Epithelial cell of esophagus (primary cell): ENCODE data around the gene SRD5A1.

Experiments used
- DNase-seq: peaks from one replicate; pipeline ENCODE4 v3.0.0; 2010; ENCODE audit warnings: low read depth
- H3K4me3 ChIP-seq: 2 replicates; pipeline ENCODE4 v1.5.1; 2011; ENCODE audit warnings: mild to moderate bottlenecking, low read length, control low read depth
- TF ChIP-seq, protein P1 (sequence below): IDR thresholded peaks from 2 replicates; pipeline ENCODE4 v1.5.1; 2011; ENCODE audit warnings: low read depth, mild to moderate bottlenecking, low read length, control low read depth, inconsistent platforms; ENCODE audit not compliant: insufficient read depth; ENCODE audit errors: missing control alignments

SRD5A1 gene

DNA sequence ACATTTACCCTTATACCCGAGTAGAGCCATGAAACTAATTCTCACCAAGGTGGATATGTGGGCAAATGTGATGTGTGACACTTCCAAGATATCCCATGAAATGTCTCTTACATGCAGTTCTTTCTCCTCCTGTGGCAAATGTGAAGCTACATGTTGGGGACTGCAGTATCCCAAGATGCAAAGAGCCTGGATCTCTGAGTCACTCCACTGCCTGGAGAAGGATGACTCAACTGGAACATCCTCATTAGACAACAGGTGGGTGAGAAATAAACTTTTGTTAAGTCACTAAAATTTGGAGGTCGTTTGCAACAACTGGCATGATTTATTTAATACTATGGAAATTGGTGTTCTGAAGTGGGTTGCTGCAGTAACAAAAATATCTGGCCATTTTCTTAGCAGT, 43.5 kb downstream of the SRD5A1 start:
- TF ChIP-seq, protein P1, sequence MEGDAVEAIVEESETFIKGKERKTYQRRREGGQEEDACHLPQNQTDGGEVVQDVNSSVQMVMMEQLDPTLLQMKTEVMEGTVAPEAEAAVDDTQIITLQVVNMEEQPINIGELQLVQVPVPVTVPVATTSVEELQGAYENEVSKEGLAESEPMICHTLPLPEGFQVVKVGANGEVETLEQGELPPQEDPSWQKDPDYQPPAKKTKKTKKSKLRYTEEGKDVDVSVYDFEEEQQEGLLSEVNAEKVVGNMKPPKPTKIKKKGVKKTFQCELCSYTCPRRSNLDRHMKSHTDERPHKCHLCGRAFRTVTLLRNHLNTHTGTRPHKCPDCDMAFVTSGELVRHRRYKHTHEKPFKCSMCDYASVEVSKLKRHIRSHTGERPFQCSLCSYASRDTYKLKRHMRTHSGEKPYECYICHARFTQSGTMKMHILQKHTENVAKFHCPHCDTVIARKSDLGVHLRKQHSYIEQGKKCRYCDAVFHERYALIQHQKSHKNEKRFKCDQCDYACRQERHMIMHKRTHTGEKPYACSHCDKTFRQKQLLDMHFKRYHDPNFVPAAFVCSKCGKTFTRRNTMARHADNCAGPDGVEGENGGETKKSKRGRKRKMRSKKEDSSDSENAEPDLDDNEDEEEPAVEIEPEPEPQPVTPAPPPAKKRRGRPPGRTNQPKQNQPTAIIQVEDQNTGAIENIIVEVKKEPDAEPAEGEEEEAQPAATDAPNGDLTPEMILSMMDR: no peak
- H3K4me3 ChIP-seq: no peak overlapping the region
- peak; percentile 77 for DNase-seq

DNA sequence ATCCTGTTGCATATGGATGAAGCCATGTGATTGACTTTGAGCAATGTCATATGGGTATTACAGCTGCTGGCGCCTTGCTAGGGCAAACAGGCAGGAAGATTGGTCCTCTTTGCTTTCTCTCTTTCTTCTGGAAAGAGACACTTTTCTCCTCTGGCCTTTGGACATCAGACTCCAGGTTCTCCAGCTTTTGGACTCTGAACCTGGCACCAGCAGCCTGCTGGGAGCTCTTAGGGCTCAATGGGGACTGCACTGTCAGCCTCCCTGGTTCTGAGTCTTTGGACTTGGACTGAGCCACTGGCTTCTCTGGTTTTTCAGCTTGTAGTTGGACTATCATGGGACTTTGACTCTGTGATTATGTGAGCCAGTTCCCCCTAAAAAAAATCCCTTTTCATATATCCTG, 45.1 kb downstream of the SRD5A1 start:
- TF ChIP-seq, protein P1: no peak
- H3K4me3 ChIP-seq: no peak overlapping the region
- no peak for DNase-seq

DNA sequence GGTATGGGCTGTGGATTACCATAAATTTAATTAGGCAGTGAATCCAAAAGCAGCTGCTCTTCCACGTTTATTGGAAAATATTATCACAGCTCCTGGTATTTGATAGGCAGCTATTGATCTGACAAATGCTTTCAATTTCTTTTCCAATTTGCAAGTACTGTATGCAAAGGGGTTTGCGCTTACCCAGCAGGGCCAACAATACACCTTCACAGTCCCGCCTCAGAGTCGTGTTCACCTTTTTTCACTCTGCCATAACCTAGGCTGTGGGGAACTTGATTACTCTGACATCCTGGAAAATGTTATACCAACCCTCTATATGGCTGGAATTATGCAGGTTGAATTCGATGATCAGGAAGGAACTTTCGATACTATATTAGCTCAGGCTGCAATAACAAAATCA, 47.7 kb downstream of the SRD5A1 start:
- no peak overlapping the region for H3K4me3 ChIP-seq
- DNase-seq: no peak
- TF ChIP-seq, protein P1: no peak

DNA sequence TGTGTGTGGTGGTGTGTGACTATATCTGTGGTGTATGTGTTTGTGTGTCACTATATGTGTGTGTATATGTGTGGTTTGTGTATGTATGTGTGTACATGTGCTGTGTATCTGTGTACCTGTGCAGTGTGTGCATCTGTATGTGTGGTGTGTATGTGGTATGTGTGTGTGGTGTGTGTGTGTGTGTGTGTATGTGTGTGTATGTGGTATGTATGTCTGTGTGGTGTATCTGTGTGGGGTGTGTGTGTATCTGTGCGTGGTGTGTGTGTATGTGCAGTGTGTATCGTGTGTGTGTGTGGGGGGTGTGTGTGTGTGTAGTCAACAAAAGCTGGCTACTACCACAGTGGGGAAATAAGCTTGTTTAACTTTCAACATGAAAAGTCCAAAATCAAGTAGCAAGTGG, 48.4 kb downstream of the SRD5A1 start:
- no peak for DNase-seq
- no peak overlapping the region for H3K4me3 ChIP-seq
- TF ChIP-seq, protein P1: no peak

DNA sequence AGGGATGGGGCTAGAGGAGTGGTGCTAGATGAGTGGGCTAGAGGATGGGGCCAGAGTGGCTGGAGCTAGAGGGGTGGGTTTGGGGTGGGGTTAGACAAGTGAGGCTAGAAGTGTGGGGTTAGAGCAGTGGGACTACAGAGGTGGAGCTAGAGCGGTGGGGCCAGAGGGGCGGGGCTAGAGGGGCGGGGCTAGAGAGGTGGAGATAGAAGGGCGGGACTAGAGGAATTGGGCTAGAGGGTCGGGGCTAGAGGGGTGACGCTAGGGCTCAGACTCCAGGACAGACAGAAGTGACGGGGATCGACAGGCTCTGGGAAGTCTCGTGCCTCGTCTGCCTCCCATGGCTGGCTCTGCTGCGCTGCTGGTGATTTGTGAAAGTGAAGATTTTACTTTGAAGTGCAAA, 49.0 kb downstream of the SRD5A1 start:
- DNase-seq: no peak
- no peak overlapping the region for H3K4me3 ChIP-seq
- TF ChIP-seq, protein P1: no peak

DNA sequence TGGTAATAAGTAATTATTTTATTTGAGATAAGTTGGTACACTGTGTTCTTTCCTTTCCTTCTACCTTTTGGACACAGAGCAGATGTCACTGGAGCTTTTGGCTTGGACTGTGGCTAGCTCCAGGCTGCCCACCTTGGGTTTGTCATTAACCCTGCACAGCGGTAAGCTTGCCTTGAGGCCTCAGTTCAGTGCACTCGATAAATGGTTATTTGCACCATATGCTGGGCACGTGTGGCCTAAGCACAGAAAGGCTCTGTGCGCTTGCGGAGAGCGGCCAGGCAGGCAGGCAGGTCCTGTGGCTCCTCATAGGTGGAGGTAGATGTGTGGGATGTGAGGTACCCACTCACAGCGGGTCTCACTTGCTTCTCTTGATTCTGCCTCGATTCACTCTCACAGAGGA, 50.0 kb downstream of the SRD5A1 start:
- TF ChIP-seq, protein P1: no peak
- no peak for DNase-seq
- H3K4me3 ChIP-seq: no peak overlapping the region

DNA sequence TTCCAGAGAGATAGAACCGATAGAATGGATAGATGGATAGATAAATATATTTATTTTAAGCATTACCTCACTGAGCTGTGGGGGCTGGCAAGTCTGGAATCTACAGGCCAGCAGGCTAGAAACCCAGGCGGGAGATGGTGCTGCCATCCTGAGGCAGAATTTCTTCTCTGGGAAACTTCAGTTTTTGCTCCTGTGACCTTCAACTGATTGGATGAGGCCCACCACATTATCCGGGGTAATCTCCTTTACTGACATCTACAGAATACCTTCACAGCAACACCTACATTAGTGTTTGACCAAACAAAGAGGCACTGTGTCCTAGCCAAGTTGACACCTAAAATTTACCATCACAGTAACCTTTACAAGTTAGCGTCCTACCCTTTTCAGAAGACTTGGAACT, 50.8 kb downstream of the SRD5A1 start:
- TF ChIP-seq, protein P1: no peak
- no peak for DNase-seq
- H3K4me3 ChIP-seq: no peak overlapping the region
